ENCODE measurements around the gene TENM3. TPM values are rescaled to one million over a fixed set of nuclear protein-coding genes. Genes with fewer than 3 reads are reported as not detected.

TENM3 gene
- total RNA-seq, 2 experiments from 2014 or later, result not detected

DNA sequence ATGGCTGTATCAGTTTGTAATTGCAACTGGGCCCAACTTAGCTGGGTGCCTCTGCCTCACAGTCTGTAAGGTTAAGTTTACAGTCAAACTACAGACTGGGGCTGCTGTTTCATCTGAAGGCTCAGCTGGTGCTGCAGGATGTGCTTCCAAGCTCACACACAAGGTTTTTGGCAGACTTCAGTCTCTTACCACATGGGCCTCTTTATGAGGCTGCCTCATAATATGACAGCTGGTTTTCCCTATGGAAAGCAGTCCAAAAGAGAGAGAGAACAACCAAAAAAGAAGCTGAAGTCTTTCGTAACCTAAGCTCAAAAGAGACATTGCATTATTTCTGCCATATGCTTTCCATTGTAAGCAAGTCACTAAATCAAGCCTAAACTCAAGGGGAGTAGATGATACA lies 402.3 kb downstream of the TENM3 start:
- DNase-seq (ENCODE audit: low spot score), result no peak
- no peaks in the 10 kb centered on the region for H3K79me2 ChIP-seq (ENCODE audit: insufficient read depth, low read depth, low read length)
- H3K4me1 ChIP-seq (ENCODE audit: insufficient read depth, low read length, poor library complexity, severe bottlenecking), result no peaks in the 10 kb centered on the region
- no peaks in the 10 kb centered on the region for H4K20me1 ChIP-seq (ENCODE audit: insufficient read depth, low read length)
- H2AFZ ChIP-seq (ENCODE audit: low read length), result no peak overlapping the region
- no peak overlapping the region for H3K27ac ChIP-seq (ENCODE audit: low read depth, low read length, poor library complexity, severe bottlenecking)
- no peaks in the 10 kb centered on the region for H3K36me3 ChIP-seq (ENCODE audit: insufficient read depth, low read length)
- TF ChIP-seq EZH2phosphoT487 (IDR thresholded peaks at IDR 0.05; ENCODE audit: borderline replicate concordance, low read depth, low read length), result no peak
- TF ChIP-seq, protein P1, sequence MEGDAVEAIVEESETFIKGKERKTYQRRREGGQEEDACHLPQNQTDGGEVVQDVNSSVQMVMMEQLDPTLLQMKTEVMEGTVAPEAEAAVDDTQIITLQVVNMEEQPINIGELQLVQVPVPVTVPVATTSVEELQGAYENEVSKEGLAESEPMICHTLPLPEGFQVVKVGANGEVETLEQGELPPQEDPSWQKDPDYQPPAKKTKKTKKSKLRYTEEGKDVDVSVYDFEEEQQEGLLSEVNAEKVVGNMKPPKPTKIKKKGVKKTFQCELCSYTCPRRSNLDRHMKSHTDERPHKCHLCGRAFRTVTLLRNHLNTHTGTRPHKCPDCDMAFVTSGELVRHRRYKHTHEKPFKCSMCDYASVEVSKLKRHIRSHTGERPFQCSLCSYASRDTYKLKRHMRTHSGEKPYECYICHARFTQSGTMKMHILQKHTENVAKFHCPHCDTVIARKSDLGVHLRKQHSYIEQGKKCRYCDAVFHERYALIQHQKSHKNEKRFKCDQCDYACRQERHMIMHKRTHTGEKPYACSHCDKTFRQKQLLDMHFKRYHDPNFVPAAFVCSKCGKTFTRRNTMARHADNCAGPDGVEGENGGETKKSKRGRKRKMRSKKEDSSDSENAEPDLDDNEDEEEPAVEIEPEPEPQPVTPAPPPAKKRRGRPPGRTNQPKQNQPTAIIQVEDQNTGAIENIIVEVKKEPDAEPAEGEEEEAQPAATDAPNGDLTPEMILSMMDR (conservative IDR thresholded peaks at IDR 0.05; ENCODE audit: low read length), result no peak
- no peak overlapping the region for H3K4me2 ChIP-seq (ENCODE audit: low read length)
- no peaks in the 10 kb centered on the region for H3K9me3 ChIP-seq (ENCODE audit: low read length)
- ChIA-PET CTCF (ENCODE audit: unreplicated experiment) (no interaction called here), POLR2A (no interaction called here)
- H3K4me3 ChIP-seq (ENCODE audit: low read depth, low read length, poor library complexity, severe bottlenecking), result no peak overlapping the region
- intact Hi-C loops (cut with micrococcal nuclease; ENCODE audit: unreplicated experiment), result no loop called here
- H3K9me2 ChIP-seq (ENCODE audit: insufficient read depth, low read length), result no peaks in the 10 kb centered on the region
- BruUV-seq (replicated peaks), result no TSS peak

DNA sequence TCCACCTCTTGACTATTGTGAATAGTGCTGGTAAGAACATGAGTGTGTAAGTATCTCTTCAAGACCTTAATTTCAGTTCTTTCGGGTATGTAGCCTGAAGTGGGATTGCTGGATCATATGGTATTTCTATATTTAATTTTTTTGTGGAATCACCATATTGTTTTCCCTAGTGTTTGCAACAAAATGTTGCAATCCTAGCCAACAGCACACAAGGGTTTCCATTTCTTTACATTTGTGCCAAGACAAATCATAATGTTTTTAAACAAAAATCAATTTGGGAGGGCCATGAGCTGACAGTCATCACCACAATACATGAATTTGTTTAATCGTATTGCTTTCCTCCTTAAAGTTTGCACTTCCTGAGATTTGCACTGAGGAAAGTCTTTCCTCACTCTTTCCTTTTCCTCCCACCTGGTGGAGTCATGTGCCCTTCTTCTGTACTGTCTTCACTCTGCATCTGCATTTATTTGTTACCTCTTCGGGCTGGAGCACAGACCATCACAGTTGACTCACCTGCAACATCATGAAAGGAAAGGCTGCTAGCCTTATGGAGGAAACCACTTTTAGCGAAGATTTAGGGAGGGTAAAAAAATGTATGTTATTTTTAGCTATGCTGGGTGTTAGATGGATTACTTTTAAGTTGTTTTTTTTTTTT lies 404.6 kb downstream of the TENM3 start:
- ChIA-PET CTCF (ENCODE audit: unreplicated experiment) (no interaction called here), POLR2A (no interaction called here)
- intact Hi-C loops (cut with micrococcal nuclease; ENCODE audit: unreplicated experiment), result no loop called here
- Histone ChIP-seq H3K79me2 (ENCODE audit: insufficient read depth, low read depth, low read length) (no peaks in the 10 kb centered on the region), H2AFZ (ENCODE audit: low read length) (no peak overlapping the region), H3K27ac (ENCODE audit: low read depth, low read length, poor library complexity, severe bottlenecking) (no peak overlapping the region), H3K9me3 (ENCODE audit: low read length) (no peaks in the 10 kb centered on the region), H3K4me2 (ENCODE audit: low read length) (no peak overlapping the region), H3K9me2 (ENCODE audit: insufficient read depth, low read length) (no peaks in the 10 kb centered on the region), H3K36me3 (ENCODE audit: insufficient read depth, low read length) (no peaks in the 10 kb centered on the region), H3K4me1 (ENCODE audit: insufficient read depth, low read length, poor library complexity, severe bottlenecking) (no peaks in the 10 kb centered on the region), H3K4me3 (ENCODE audit: low read depth, low read length, poor library complexity, severe bottlenecking) (no peak overlapping the region), H4K20me1 (ENCODE audit: insufficient read depth, low read length) (no peaks in the 10 kb centered on the region)
- no peak for DNase-seq (ENCODE audit: low spot score)
- TF ChIP-seq EZH2phosphoT487 (IDR thresholded peaks at IDR 0.05; ENCODE audit: borderline replicate concordance, low read depth, low read length), result no peak
- TF ChIP-seq, protein P1 (conservative IDR thresholded peaks at IDR 0.05; ENCODE audit: low read length), result no peak
- BruUV-seq (replicated peaks), result no TSS peak

DNA sequence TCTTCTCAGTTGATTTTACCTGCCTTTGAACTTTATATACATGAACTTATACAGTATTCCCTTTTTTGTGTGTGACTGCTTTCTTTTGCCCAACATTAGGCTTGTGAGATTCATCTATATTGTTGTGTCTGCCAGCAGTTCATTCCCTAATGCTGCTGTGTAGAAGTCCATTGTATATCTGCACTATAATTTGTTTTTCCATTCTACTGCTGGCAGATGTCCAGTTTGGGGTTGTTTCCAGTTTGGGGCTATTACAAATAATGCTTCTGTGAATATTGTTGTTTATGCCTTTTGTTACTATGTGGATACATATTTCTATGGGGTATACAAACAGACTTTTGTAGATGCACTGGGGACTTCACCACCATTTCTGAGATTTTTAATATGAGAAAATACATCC lies 405.6 kb downstream of the TENM3 start:
- Histone ChIP-seq H3K36me3 (ENCODE audit: insufficient read depth, low read length) (no peaks in the 10 kb centered on the region), H4K20me1 (ENCODE audit: insufficient read depth, low read length) (no peaks in the 10 kb centered on the region), H3K27ac (ENCODE audit: low read depth, low read length, poor library complexity, severe bottlenecking) (no peak overlapping the region), H3K4me2 (ENCODE audit: low read length) (no peak overlapping the region), H2AFZ (ENCODE audit: low read length) (no peak overlapping the region), H3K4me3 (ENCODE audit: low read depth, low read length, poor library complexity, severe bottlenecking) (no peak overlapping the region), H3K9me3 (ENCODE audit: low read length) (no peaks in the 10 kb centered on the region), H3K79me2 (ENCODE audit: insufficient read depth, low read depth, low read length) (no peaks in the 10 kb centered on the region), H3K4me1 (ENCODE audit: insufficient read depth, low read length, poor library complexity, severe bottlenecking) (no peaks in the 10 kb centered on the region), H3K9me2 (ENCODE audit: insufficient read depth, low read length) (no peaks in the 10 kb centered on the region)
- intact Hi-C loops (cut with micrococcal nuclease; ENCODE audit: unreplicated experiment), result no loop called here
- no peak for DNase-seq (ENCODE audit: low spot score)
- BruUV-seq (replicated peaks), result no TSS peak
- ChIA-PET POLR2A (no interaction called here), CTCF (ENCODE audit: unreplicated experiment) (no interaction called here)
- TF ChIP-seq, protein P1 (conservative IDR thresholded peaks at IDR 0.05; ENCODE audit: low read length), result no peak
- no peak for TF ChIP-seq EZH2phosphoT487 (IDR thresholded peaks at IDR 0.05; ENCODE audit: borderline replicate concordance, low read depth, low read length)

Data from OCI-LY7 (cell line).